Stimulated activated CD8-positive, alpha-beta memory T cell treated with anti-CD3 and anti-CD28 coated beads, Interleukin-4, amount 100 ng/mL, for 4 hours (primary cell): ENCODE measurements around the gene BFSP2.
"Not testable (repeated sequence)": the region's sequence is repeated elsewhere in the genome, so short reads cannot be mapped to it uniquely, and the experiment has no call there.

Source experiments
- DNase-seq, 2 donors: peaks; one replicate each; pipeline ENCODE4 v3.0.0-alpha.2; 2020; ENCODE audit warnings: low read depth in 2 of 2, low spot score in 1 of 2

BFSP2 gene

DNA sequence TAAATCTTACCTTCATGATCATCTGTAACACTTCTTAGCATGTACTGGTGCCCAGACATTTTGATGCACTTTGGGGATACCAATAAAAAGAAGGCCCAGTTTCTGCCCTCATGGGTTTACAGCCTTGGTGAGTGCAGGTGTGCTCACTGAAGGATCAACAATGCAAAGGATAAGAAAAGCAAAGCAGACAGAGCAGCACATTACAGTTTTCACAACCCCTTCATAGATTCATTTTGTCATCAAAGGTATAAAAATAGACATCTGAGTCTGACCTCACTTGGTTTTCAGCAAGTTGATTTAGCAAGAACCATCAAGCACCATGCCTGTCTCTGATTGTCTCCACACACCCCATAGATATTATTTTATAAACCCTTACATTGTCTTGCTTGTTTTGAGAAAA is 77.6 kb downstream of the BFSP2 start:
- DNase-seq: no peak

DNA sequence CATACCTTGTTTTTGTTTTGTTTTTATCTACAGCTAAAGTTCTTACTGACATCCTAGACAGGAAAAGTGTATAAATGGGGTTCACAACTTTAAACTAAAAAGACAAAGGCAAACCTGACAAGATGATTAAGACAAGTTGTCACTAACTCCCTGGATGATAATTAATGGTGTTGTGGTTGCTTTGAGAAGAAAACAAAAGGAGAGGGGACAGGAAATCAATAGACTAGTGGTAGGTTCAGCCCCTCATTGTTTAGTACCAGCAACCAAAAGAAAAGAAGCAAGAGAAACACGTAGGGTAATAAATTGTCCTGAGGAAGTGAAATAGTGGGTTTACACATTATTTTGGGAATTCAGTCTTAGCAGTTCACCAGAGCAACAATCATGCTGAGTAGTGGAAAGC is 78.8 kb downstream of the BFSP2 start:
- no peak for DNase-seq

DNA sequence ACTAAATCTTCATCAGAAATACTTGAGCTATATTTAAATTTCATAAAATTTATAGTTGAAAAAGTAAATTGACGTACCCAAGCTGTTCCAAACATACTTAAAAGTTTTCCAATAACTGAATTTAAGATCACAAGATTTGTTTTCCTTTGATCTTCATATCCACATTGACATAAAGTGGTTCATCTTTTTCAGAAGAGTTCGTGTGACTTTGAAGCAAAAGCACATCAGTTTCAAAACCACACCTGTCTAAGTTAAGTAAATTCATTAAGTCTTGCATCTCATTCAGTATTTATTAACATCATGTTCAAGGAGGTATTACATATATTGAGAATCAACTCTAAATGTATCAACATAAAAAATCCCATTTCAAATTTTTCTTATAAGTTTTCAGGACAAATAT is 79.5 kb downstream of the BFSP2 start:
- no peak for DNase-seq

GRCh38 chr3:133479895-133480669 is 80.2 kb downstream of the BFSP2 start:
- no peak for DNase-seq

DNA sequence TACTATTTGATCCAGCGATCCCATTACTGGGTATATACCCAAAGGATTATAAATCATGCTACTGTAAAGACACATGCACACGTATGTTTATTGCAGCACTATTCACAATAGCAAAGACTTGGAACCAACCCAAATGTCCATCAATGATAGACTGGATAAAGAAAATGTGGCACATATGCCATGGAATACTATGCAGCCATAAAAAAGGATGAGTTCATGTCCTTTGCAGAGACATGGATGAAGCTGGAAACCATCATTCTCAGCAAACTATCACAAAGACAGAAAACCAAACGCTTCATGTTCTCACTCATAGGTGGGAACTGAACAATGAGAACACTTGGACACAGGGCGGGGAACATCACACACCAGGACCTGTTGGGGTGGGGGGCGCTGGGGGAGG is 82.6 kb downstream of the BFSP2 start:
- DNase-seq: not testable (repeated sequence)

- DNase-seq: no peak
Observed at GRCh38 chr3:133486658-133487057, 86.8 kb downstream of the BFSP2 start.

- DNase-seq: no peak
Observed at GRCh38 chr3:133487204-133487603, 87.3 kb downstream of the BFSP2 start.

DNA sequence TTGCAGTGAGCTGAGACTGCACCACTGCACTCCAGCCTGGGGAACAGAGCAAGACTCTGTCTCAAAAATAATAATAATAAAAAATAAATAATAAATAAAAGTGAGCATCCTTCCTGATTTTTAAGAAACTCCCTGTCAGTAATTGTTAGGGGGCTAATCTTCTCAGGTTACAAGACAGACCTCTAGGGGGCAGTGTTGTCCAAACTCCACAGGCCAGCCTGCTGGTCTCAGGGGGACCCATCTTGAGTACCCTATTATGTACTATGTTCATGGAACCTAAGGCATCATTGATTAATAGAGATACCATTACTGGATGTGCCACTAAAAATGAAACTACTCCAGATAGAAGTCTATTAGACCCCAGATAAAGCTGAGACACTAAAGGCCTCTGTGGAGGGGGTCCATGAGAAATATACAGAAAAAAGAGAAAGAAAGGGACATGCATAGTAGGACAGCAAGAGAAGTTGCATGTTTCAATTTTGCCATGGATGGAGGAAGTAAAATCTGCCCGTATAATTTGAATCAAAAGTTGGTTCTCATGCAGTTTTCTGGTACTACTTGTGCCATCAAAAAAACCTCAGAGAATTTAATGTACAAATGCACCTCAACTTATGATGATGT is 88.2 kb downstream of the BFSP2 start:
- peak in 1 of 2 donors; percentile 48 for DNase-seq

GRCh38 chr3:133488785-133489367 is 89.0 kb downstream of the BFSP2 start:
- no peak for DNase-seq

GRCh38 chr3:133489466-133490085 is 89.7 kb downstream of the BFSP2 start:
- no peak for DNase-seq

DNA sequence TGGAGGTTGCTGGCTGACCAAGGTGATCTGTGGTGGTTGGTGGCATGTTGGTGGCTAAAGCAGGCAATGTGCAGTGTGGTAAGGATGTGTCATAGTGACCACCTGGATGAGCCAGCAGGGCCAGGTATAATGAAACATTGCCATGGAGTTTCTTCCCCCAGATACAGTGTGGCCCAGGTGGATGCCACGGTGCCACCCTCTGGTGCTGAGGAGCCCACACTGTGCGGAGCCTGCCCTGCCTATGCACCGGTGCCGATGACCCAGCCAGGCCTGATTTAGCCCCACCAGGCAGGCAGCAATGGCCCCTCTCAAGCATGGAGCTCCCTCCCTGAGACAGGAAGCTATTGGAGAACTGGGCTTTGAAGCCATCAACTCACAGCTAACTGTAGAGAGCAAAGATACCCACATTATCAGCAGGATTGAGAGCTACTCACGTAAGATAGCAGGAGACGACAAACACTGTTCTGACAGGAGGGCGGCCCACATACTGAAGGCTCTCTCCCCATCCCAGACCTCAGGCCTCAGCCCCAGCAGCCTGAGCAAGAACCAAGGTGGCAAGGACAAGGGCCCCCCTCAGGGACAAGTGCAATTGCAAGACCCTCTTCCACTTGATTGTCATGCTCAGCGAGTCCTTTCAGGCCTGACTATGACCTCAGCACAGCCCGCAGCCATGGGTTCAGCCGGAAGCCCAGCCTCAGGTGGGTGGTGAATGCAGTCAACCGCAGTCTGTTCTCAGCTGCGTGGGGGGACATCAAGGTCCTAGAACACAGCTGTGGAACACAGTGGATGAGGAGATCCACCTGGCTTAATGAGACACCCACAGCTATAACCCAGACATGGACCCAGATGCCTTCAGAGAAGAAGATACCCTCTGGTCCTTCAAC is 90.9 kb downstream of the BFSP2 start:
- peak; percentile 41 to 65 for DNase-seq

DNA sequence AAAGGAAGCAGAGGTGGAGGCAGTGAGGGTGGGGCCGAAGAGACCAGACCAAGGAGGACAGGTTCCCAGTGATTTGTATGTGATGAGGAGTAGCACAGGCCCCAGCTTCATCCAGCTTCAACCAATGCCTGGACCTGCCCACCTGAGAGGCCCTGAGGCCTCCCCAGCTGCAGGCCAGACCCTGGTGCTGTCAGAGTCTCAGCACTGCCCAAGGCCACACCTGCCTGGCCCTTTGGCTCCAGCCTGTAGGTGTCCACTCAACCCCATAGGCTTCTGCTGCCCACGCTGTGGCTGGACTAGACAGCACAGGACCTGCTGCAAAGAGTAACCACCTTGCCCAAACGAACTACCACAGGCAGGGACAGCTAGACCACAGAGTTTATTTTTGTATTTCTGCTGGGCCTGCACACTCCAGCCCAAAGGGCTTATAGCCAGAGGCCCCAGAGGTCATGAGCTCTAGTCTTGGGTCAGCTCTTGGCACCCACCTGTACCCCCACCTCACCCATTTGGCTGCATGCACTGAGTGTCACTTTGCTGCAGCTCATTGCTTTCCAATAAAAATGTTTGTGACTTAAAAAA is 91.7 kb downstream of the BFSP2 start:
- DNase-seq: no peak

DNA sequence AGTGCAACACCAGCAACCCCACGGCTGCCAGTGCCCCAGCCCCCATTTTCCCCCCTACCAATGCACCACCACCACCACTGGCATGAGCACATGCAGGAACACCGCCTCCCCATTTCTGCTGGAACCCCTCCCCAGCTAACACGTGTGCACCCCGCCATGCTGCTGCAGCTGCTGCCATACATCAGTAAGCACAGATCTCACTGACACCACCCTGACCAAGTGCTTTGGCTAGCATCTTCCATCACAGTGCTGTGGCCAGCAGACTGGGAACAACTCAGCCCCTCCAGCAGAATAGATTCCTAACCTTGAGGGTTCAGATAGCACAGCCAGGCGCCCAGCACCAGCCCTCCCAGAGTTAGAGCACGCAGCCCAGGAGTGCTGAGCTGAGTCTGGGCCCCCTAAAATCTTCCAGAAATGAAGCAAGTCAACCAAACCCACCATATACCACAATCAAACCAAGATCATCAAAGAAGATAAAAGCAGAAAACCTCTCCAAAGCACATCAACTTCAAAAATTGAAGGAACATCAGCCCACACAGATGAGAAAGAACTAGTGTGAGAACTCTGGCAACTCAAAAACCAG is 92.4 kb downstream of the BFSP2 start:
- no peak for DNase-seq

DNA sequence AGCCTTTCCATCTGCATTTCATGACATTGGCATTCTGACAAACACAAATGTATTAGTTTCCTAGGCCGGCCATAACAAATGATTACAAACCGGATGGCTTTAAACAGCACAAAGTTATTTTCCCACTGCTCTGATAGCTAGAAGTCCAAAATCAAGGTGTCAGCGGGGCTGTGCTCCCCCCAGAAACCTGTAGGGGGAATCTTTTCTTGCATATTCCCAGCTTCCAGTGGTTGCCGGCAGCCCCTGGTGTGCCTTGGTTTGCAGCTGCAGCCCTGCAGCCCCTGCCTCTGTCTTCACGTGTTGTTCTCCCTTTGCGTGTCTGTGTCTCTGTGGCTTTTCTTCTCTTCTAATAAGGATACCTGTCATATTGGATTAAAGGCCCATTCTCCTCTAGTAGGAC is 94.6 kb downstream of the BFSP2 start:
- DNase-seq: no peak

DNA sequence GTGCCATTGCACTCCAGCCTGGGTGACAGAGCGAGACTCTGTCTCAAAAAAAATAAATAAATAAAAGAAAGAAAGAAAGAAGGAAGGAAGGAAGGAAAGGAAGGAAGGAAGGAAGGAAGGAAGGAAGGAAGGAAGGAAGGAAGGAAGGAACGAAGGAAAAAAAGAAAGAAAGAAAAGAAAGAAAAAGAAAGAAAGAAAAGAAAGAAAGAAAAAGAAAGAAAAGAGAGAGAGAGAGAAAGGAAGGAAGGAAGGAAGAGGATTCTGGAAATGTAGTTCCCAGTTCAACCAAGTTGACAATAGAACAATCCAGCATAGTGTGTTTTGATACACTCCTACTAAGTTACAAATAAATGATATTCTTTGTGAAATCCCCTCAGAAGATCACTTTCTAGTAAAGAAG is 102.7 kb downstream of the BFSP2 start:
- DNase-seq: not testable (repeated sequence)

DNA sequence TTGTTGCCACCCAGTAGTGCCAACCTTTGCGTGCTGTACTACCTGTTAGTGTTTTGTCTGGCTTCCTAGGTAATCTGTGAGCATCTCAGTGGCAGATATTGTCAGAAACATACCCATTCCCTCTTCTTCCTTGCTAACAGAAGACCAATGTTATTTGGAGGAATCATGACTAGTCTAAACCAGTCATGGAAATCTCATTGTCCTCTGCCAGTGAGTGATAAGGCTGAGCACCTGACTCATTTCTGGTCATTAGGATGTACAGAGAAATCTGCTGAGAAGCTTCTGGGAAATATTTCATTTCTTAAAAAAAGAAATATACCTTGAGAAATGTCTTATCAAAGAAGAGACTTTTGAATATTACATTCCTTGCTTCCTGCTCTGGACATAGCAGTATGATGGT is 103.6 kb downstream of the BFSP2 start:
- DNase-seq: no peak

DNA sequence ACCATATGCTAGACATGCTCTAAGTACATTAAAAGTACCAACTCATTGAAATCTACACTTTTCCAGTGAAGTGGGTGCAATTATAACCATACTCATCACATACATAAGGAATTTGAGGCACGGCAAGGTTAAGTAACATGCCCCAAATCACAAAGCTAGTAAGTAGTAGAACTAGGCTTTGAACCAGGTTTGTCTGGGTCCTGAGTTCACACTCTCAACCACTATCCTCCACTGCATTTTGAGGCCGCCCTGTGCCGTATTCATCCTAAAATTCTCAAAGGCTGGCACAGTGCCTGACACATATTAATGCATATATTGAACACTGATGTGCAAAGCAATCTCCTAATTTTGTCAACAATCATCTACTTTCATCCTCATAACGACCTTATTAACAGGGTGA is 104.9 kb downstream of the BFSP2 start:
- no peak for DNase-seq

- no peak for DNase-seq
Observed at GRCh38 chr3:133505813-133506212, 106.0 kb downstream of the BFSP2 start.

DNA sequence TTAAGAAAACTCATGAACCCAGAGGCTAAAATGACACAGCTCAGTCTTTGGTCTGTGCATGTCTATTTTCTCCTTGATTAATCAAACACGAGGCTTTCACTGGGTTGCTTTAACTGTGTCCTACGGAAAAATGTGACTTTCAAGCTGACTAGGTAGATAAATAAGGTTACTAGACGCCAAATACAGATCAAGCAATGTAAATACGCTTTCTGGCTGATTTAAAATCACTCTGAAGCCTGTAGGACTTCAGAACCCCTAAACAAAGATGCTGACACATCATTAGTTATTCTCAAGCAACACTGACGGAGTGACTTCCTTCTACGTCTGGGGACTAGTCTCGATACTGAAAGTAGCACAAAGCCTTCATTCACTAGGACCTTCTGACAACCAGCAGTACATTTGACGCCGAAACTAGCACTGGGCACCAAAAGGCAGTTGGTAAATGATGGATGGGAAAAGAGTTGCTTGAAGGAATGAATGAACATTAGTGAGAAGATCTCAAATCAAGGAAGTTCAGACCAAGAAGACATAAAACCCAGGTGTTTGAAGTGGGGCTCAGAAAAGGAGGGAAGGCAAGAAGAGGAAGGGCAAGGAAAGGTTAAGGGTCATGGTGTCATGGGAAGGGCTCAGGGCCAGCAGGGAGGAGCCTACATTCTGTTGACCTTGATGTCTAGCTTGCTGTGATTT is 106.5 kb downstream of the BFSP2 start:
- DNase-seq: no peak

DNA sequence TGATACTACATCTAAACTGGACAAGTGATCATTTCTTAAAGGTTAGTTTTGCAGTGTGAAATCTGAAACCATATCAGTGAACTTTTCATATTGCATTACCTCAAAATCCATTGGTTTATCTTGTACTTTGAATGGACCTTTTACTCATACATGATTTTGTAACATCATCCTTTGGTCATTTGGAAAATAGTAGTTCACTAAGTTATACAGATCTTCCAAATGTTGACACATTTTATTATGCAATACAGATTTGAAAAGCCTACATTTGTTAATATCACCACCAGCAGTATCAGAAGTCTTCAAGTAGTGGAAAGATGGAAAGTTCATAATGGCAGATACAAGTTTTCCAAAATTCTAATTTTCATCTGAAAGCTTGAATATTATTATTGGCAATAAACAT is 109.6 kb downstream of the BFSP2 start:
- DNase-seq: no peak
